IPS-NIHi7 (cell line): ENCODE results near the gene PMM2.
"Not testable (repeated sequence)": the region's sequence is repeated elsewhere in the genome, so short reads cannot be mapped to it uniquely, and the experiment has no call there.

Experiments used
- DNase-seq: peaks from one replicate; pipeline ENCODE4 v3.0.0; 2012; ENCODE audit warnings: mixed read lengths; ENCODE audit errors: extremely low spot score

PMM2 gene

DNA sequence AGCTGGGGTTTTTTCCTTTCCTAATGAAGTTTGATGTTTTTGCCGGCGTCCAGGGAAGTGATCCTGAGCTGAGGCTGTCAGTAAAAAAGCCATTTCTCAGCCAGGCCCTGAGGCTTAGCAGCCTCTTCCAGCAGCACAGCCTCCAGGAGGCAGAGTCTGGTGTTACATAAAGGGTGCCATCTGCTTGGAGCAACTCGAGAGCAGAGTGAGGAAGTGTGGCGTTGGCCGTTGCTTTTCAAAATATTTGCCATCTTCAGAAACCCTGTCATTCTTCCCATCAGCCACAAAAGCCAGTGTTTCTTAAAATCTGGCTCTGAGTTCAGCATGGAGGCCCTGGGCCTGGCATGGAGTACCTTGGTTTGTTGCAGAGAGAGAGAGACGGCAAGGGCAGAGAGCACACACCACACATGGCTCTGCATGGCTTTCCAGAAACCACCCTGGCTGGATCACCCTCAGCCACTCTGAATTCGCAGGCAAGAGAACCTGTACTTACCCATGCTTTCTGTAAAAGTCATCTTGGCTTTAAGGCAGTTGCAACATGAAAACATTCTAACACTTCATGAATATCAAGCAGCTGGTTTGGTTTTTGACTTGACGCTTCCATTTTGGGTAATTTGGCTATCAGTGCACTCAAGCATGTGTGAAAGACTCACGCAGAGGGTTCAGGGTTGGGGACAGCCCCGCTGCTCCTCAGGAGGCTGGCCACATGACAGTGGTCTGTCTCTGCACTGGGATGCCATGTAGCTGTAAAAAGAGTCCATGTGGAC lies 21.0 kb downstream of the PMM2 start:
- DNase-seq, result no peak

DNA sequence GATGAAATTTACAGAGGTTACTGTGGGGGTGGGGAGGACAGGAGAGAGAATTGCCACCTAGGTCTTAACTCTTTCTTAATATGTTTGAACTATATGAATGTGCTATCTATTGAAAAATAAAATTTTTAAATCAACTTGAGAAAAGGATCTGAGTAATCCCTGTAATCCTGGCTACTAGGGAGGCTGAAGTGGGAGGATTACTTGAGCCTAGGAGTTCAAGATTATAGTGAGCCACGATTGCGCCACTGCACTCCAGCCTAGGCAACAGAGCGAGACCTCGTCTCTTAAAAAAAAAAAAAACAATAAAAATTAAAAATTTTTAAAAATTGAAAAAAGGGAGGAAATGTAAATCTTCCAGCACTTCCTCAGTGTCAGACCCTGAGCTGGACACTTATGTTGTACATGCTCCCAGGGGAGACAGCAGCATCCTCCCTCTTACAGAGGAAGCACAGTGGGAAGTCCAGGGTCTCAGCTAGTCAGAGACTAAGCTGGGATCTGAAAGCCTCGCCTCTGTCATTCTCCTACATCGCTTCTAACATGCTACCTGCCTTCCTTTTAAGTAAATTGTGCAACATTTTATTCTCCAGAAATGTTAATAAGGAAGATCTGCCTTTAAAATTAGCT lies 21.9 kb downstream of the PMM2 start:
- no peak for DNase-seq

GRCh38 chr16:8822403-8822802 lies 24.8 kb downstream of the PMM2 start:
- no peak for DNase-seq

DNA sequence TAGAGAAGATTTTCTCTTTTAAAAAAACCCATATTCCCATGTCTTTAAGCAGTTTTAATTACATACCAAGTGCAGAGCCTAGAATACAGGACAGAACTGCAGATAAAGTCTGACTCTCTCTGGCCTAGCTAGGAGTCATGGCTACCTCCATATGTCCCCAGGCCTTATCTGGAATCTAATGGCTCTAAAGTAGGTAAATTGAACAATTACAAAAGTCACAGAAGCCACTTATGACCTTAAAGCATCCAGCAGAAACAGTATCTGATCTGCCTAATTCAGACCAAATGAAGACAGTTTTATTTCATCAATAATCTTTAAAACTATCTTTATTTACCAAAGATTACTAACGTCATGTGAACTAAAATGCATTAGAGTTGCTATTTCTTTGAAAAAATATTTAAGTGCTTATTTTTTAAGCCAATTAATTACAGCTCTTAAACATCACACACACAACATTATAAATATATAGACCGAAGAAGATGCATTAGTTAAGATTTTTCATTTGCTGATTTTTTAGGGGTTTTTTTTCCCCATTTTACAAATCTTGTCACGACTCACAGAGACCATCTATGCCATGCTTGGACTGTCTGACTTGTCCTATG lies 28.7 kb downstream of the PMM2 start:
- DNase-seq, result no peak

DNA sequence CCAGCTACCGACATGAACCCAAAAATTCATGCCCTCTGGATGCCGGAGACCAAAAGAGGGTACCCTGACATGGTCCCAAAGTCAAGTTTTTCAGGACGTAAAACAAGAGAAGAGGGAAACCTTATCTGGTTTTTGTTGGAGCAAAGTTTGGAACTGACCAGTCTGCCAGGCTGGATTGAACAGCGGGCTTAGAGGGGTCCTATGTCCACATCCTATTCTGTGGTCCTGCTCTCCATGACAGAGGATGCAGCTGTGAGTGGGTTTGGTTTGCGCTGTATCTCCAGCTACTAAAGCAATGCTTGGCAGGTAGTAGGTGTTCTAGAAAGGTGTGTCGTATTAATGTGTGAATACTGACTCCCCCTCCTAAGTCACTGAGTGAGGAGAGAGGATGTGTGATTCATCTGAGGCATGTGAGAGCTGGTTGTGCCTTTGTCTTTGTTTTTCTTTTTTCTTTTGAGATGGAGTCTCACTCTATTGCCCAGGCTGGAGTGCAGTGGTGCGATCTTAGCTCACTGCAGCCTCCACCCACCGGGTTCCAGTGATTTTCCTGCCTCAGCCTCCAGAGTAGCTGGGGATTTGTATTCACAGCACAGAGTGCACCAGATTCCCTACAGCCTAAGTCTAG lies 31.0 kb downstream of the PMM2 start:
- DNase-seq, result no peak

DNA sequence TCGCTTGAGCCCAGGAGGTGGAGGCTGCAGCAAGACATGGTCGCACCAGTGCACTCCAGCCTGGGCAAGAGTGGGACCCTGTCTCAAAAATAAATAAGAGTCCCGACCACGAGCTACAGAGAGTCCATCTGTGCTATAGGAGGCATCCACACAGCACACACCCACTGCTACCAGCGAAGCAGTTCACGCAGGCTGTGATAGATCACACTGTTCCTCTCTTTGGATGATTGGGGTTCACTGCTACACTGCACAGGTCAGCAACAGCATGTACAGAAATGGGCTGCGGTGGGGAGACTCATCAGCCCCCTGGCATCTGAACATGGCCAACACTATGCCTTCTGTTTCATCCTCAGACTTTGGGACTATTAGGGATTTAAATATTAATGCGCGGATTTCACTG lies 33.8 kb downstream of the PMM2 start:
- DNase-seq, result no peak

DNA sequence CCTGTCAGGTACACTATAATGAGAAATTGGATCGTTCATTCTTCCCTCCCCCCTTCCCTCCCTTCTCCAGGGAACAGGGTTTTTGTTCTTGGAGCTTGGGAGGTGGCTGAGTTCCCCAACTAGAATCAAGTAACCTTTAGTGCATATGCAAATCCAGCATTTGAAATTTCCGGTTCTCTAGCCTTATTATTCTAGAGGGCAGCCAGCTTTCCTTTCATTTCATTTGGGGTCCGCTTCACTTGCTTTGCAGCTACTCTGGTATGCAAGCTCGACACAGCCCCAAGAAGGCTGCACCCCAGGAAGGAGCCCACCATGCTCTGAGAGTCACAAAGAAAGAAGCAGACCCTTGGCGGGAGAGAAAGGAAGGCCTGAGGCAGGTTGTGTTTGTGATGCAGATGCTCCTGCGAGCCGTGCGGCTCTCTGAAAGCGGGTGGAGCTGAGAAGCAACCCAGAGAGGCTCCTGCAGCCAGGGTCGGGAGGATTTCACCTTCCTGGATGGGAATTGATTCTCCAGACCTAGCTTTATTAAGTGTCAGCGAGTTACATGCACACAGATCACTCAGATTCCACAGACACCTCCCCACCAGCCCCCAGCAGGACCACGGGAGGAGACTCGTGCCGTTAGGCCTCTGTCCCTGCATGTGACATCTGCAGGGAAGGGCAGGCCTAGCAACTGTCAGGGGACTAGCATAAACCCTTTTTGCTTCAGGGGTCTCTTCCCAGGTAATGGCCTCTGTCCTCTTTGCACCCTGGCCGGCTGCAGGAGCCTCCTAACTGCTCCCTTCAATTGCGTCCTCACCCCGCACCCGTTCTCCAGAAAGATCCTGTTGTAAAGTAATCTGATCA lies 34.5 kb downstream of the PMM2 start:
- peak; percentile 75 for DNase-seq

GRCh38 chr16:8832717-8833105 lies 35.1 kb downstream of the PMM2 start:
- DNase-seq, result no peak

DNA sequence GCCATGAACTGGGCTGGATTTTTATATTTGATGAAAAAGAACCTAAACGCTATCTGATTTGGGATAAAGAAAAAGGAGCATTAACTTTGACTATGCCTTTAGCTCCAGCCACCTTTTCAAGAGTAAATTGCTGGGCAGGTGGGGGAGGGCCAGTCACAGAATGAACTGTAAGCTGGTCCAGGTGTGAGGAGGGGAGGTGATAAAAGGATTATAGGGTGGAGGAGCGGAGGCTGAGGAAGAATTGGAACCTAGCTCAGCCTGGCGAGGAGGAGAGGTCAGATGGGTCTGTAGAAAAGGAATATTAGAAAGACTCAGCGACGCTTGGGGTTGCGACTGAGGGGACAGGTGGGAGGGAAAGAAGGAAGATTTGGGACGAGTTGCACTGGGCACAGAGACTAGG lies 39.2 kb downstream of the PMM2 start:
- not testable (repeated sequence) for DNase-seq

DNA sequence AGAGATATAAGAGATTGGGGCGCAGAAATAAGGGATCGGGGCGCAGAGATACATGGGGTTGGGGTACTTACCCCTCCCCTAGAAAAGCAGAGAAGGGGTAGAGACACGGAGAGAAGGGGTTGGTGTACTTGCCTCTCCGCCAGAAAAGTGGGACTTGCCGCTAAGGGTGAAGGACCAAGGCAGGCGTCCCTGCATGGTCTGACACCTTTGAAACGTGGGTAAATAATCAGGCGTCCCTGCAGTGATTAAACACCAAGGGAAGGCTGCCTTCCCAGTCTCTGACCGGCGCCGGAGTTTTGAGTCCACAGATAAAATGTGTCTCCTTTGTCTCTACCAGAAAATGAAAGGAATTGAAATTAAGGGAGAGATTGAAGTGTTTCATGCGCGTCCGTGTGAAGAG lies 40.0 kb downstream of the PMM2 start:
- not testable (repeated sequence) for DNase-seq

DNA sequence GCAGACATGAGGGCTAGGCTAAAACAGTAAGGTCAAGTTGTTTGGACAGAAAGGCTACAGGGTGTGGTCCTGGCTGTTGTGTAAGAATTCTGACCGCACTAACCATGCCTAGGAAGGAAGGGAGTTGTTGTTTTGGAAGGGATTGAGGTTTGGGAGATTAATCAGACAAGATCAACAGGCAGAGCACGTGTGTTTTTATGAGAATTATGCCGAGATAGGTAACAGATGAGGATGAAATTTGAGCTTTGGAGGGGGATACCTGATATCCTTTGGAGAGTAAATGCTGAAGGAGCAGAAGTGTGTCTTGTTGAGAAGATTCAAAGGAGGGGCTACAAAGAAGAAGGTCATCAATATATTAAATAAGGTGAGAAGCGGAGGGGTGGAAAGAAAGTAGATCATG lies 44.4 kb downstream of the PMM2 start:
- DNase-seq, result not testable (repeated sequence)

DNA sequence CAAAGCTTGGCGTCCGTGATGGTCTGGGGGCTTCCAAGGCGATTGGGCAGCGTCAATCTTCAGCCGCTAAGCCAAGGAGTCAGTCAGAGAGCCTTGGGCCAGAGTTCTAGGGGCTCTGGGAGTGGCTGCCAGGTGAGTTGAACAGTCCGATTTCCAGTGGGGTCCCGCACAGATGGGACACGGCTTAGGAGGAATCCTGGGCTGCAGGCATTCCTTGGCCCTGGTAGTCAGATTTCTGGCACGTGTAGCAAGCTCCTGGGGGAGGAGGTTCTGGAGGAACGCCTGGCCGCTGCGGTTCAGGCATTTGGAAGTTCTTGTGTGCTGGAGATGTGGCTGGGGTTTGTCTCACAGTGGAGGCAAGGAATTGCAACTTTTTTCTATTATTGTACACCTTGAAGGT lies 45.7 kb downstream of the PMM2 start:
- DNase-seq, result not testable (repeated sequence)

- no peak for DNase-seq
Observed at GRCh38 chr16:8845699-8846298, 48.2 kb downstream of the PMM2 start.

DNA sequence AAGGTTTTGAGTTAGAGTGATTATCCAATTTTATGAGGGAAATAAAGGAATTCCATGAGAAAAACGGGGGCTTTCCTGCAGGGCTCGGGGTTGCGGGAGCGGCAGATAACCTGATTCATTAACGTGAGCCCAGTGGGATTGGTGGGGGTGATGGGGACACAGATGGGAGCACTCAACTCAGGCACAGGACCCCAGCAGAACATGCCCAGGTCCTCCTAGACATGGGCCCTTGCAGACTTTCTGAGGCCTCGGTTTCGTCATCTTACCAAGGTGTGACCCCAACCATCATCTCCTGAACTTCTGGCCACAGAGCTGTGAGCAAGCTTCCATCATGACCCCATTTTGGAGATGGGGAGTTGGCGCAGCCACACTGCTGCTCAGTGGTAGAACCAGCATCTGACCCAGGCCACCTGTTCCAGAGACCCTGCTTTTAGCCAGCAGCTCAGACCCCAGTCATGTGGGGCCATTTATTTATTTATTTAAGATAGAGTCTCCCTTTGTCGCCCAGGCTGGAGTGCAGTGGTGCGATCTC lies 48.8 kb downstream of the PMM2 start:
- no peak for DNase-seq

GRCh38 chr16:8847145-8847544 lies 49.5 kb downstream of the PMM2 start:
- DNase-seq, result no peak

- no peak for DNase-seq
Observed at GRCh38 chr16:8847623-8848022, 50.0 kb downstream of the PMM2 start.

DNA sequence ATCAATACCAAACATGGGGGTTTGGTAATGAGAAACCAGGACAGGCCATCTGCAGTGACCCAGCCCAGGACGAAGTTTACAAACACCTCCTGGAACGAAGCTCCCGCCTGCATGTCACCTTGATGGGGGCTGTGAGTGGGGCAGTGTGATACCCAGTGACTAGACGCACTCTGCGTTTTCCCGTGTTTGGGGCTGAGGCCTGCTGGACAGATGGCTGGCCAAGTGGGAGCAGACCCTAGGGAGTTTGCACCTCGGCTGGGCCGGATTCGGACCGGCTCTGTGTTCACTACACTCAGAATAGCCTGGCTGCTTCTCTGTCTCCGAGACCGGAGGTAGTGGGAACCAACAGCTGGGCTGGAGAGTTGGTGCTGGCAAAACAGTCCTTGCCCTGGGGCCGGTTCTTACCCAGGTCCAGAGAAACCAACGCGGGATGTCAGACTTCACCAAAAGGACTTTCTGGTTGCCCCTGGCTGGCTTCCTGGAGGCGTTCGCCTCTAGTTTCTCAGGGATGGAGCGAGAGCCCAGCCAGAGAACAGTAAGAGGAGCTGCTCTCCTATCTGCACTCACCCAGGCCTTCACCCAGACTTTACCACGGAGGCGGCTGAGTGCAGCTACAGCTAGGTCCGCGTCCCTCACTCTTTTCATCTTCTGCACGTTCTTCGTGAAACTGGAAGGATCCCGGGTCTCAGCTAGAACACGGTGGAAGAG lies 50.7 kb downstream of the PMM2 start:
- no peak for DNase-seq

- DNase-seq, result no peak
Observed at GRCh38 chr16:8848939-8849391, 51.3 kb downstream of the PMM2 start.

GRCh38 chr16:8849411-8850011 lies 51.9 kb downstream of the PMM2 start:
- DNase-seq, result no peak
